Stimulated activated CD8-positive, alpha-beta memory T cell treated with anti-CD3 and anti-CD28 coated beads, Interleukin-15, amount 100 ng/mL, for 1 hour (primary cell): ENCODE measurements around the gene ADIPOQ.
"Not testable (repeated sequence)": the region's sequence is repeated elsewhere in the genome, so short reads cannot be mapped to it uniquely, and the experiment has no call there.

Experiments
- DNase-seq: peaks from one replicate; pipeline ENCODE4 v3.0.0-alpha.2; 2020; ENCODE audit warnings: low read depth

Gene ADIPOQ

DNA sequence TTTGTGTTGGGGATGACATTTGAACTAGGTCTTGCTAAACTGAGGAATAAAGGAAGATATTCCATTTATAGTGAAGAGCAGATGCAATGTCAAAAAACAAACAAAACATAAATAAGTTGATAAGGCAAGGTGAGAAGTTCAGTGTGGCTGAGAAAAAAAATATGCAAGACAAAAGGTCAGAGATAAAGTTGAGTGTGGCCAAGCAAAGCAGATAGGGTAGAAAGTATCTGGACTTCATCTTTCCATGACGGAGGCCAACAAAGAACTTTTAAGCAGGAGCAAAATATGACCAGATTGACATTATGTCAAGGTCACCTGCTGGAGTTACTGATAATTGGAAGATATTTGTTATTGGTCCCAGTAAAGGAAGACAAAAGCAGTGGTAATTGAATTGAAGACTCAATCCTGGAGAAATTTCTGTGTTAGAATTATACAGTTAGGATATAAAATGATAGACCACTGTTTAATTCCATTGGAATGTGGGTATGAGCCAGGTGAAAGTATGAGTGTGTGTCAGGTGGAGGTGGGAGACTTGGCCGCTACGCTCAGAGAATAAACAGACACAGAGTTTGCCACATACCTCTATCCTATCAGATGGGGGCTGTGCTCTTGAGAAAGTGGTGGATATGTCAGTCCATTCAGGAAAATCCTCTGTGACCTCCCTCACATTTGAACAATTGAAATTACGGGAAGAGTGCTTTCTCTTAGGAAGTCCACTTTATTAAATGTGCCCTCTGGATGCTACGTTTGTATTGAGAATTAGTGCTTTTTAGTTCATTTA is 28.1 kb downstream of the ADIPOQ start:
- DNase-seq: no peak

- DNase-seq: no peak
These were observed 29.0 kb downstream of the ADIPOQ start for GRCh38 chr3:186871403-186871924.

DNA sequence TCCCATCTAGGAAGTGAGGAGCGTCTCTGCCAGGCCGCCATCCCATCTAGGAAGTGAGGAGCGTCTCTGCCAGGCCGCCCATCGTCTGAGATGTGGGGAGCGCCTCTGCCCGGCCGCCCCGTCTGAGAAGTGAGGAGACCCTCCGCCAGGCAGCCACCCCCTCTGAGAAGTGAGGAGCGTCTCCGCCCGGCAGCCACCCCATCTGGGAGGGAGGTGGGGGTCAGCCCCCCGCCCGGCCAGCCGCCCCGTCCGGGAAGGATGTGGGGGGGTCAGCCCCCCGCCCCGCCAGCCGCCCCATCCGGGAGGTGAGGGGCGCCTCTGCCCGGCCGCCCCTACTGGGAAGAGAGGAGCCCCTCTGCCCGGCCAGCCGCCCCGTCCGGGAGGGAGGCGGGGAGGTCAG is 31.3 kb downstream of the ADIPOQ start:
- DNase-seq: not testable (repeated sequence)

DNA sequence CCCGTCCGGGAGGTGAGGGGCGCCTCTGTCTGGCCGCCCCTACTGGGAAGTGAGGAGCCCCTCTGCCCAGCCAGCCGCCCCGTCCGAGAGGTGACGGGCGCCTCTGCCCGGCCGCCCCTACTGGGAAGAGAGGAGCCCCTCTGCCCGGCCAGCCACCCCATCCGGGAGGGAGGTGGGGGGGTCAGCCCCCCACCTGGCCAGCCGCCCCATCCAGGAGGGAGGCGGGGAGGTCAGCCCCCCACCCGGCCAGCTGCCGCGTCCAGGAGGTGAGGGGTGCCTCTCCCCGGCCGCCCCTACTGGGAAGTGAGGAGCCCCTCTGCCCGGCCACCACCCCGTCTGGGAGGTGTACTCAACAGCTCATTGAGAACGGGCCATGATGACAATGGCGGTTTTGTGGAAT is 31.7 kb downstream of the ADIPOQ start:
- DNase-seq: not testable (repeated sequence)

DNA sequence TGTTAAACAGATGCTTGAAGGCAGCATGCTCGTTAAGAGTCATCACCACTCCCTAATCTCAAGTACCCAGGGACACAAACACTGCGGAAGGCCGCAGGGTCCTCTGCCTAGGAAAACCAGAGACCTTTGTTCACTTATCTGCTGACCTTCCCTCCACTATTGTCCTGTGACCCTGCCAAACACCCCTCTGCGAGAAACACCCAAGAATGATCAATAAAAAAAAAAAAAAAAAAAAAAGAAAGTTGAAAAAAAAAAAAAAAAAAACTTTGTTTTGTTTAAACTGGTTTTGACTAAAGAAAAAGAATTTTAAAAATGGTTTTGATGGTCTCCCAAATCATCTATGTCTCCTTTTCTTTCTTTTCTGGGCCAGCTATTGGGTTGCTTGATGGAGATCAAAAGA is 32.3 kb downstream of the ADIPOQ start:
- not testable (repeated sequence) for DNase-seq

- DNase-seq: no peak
These were observed 33.2 kb downstream of the ADIPOQ start for GRCh38 chr3:186875708-186876107.

DNA sequence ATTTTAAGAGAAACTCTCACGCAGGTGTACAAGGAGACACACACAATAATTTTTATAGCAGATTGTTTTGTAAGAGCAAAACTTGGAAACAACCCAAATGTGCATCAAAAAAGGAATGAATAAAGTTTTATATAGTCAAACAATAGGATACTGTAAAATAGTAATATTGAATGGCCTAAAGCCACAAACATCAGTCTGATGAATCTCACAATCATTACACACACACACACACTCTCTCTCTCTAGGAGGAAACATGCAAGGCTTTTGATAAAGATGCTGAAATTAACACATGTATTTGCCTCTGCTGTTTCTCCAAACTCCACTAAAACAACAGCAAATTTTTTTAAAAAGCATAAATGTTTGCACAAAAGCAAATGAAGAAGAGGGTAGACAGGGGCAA is 37.3 kb downstream of the ADIPOQ start:
- no peak for DNase-seq

GRCh38 chr3:186880406-186880805 is 37.9 kb downstream of the ADIPOQ start:
- DNase-seq: no peak

DNA sequence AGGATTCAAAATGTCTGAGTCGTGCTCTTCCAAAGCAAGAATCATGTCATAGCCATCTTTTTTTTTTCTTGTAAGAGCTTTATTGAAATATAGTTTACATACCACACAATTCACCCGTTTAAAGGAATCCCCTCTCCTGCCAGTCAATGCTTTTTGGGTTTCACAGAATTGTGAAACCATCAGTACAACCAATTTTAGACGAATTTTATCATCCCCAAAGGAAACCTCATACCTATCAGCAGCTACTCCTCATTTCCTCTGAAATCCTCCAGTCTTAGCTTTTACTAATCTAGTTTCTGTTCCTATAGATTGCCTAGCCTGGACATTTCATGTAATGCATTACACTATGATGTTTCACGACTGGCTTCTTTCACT is 39.6 kb downstream of the ADIPOQ start:
- no peak for DNase-seq

GRCh38 chr3:186882881-186883685 is 40.6 kb downstream of the ADIPOQ start:
- no peak for DNase-seq

DNA sequence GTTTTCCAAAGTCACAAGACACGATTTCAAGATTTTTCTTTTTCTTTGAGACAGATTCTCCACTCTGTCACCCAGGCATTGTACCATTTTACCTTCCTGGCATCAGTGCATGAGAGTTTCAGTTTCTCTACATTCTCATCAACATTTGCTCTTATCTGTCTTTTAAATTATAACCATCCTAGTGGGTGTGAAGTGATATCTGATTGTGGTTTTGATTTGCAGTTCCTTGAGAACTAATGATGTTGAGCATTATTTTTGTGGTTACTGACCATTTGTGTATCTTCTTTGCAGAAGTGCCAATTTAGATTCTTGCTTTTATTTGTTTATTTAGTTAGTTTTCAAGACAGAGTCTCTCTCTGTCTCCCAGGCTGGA is 41.2 kb downstream of the ADIPOQ start:
- DNase-seq: no peak

GRCh38 chr3:186884868-186885267 is 42.4 kb downstream of the ADIPOQ start:
- DNase-seq: not testable (repeated sequence)

DNA sequence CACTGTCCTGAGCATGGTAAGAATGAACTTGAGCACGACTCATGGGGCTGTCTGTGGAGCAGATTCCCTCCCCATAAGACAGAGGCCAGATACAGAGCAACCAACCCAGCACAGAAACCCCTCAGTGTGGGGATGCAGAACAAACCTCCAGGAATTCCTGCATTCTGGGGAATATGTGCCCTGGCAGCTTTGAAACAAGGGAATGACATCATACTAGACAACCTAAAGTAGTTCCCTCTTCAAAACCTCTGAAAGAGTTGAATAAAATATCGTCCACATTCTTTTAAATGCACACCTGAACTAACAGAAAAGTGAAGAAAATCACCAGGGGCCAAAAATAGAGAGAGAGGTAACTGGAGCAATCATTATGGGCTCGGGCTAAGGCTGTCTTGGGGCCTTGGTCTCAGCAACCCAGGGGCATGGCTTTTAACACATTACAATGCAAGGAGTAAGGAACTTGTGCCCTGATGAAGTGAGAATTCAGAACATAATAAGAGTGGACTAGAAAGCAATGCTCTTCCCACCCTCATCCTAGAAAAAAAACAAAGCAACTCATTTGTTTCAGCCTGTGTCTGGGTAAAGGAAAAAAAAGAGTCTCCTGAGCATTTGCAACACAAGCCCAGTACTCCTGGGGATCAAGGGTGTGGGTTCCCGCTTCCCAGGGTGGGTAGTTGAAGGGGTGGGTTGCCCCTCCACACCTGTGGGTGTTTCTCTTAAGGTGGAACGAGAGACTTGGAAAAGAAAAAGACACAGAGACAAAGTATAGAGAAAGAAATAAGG is 43.9 kb downstream of the ADIPOQ start:
- no peak for DNase-seq

- DNase-seq: not testable (repeated sequence)
These were observed 45.0 kb downstream of the ADIPOQ start for GRCh38 chr3:186887507-186887938.

DNA sequence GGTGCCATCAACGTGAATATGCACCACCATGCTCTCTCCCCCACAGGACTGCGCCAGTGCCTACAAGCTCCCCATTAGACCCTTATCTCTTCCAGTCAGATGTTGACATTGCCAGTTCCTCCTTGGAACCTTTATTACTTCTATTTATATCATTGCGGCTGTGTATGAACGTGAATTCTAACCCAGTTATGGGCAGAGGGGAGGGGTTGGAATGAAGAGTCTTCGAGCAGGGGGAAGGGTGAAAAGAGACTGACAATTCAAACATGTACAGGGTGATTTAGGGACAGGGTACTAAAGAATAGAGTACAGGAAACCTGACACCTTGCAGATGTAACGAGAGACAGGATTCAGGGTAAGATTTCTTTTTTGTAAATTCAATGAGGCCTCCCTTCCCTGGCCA is 46.1 kb downstream of the ADIPOQ start:
- no peak for DNase-seq

DNA sequence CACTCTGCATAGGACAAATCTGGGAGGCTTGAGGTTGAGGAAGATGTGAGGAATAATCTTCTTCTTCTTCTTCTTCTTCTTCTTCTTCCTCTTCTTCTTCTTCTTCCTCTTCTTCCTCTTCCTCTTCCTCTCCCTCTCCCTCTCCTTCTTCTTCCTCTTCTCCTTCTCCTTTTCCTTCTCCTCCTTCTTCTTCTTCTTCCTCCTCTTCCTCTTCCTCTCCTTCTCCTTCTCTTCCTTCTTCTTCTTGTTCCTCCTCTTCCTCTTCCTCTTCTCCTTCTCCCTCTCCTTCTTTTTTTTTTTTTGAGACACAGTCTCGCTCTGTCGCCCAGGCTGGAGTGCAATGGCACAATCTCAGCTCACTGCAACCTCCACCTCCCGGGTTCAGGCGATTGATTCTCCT is 47.2 kb downstream of the ADIPOQ start:
- DNase-seq: not testable (repeated sequence)

DNA sequence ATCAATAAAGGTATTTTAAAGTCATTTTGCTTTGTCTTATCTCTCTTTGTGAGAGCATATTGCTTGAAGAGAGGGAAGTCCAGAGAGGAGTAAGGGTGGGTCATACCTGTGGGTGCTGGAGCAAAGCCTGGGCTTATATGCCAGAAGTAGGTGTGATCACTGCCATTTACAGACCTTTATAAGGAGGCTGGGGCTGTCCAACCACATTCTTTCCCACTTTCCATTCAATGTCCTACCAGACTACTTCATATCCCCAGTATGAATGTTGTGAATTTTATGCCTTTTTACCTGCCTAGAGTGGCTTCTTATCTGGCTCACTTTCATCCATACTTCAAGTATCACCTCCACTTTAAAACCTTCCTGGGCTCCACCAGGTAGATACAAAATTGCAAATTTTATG is 48.4 kb downstream of the ADIPOQ start:
- DNase-seq: no peak

GRCh38 chr3:186893071-186893470 is 50.6 kb downstream of the ADIPOQ start:
- DNase-seq: not testable (repeated sequence)

GRCh38 chr3:186895406-186895805 is 52.9 kb downstream of the ADIPOQ start:
- no peak for DNase-seq

DNA sequence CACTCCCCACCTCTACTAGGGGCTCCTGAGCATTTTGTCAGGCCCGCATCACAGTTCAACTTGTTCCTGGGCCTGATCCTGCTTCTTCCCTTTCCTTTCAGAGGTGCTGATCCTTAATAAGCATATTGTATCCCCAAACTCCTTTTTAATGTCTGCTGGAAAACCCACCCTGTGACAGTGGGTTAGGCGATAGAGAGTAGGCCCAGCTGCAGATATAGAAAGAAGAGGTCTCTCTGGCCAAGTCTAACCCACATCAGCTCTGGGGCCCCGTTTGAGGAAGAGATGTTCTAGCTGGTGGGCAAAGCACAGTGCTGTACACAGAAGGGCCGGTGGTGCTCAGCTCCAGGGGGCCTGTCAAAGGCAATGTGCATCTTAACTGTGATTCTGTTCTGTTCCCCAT is 53.5 kb downstream of the ADIPOQ start:
- DNase-seq: no peak

GRCh38 chr3:186896875-186897274 is 54.4 kb downstream of the ADIPOQ start:
- DNase-seq: no peak

GRCh38 chr3:186901135-186901734 is 58.7 kb downstream of the ADIPOQ start:
- no peak for DNase-seq
